HG03571 (cell line): Measurements from ENCODE around the gene TGM6.

Experiments
- ATAC-seq: cut with Tn5 transposase; IDR thresholded peaks from one replicate; pipeline ENCODE4 v1.9.1; 2021; ENCODE audit not compliant: unreplicated experiment

TGM6 gene

GRCh38 chr20:2363587-2363986 lies 17.1 kb upstream of the TGM6 start:
- ATAC-seq, result no peak

DNA sequence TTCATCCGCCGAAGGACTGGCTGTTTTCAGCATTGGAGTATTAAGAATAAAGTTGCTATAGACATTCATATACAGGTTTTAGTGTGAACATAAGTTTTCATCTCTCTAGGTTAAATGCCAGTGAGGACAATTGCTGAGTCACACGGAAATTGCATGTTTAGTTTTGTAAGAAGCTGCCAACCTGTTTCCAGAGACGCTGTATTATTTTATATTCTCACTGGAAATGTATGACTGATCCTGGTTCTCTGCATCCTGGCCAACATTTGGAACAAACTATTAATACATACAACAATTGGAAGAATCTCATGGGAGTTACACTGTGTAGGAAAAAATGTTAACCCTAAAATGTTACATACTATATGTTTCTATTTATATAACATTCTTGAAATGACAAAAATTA lies 16.7 kb upstream of the TGM6 start:
- no peak for ATAC-seq

GRCh38 chr20:2365091-2365490 lies 15.6 kb upstream of the TGM6 start:
- no peak for ATAC-seq

GRCh38 chr20:2365666-2366065 lies 15.0 kb upstream of the TGM6 start:
- ATAC-seq, result no peak

GRCh38 chr20:2368621-2369020 lies 12.1 kb upstream of the TGM6 start:
- no peak for ATAC-seq

- no peak for ATAC-seq
These were observed 7.6 kb upstream of the TGM6 start for GRCh38 chr20:2373098-2373497.

DNA sequence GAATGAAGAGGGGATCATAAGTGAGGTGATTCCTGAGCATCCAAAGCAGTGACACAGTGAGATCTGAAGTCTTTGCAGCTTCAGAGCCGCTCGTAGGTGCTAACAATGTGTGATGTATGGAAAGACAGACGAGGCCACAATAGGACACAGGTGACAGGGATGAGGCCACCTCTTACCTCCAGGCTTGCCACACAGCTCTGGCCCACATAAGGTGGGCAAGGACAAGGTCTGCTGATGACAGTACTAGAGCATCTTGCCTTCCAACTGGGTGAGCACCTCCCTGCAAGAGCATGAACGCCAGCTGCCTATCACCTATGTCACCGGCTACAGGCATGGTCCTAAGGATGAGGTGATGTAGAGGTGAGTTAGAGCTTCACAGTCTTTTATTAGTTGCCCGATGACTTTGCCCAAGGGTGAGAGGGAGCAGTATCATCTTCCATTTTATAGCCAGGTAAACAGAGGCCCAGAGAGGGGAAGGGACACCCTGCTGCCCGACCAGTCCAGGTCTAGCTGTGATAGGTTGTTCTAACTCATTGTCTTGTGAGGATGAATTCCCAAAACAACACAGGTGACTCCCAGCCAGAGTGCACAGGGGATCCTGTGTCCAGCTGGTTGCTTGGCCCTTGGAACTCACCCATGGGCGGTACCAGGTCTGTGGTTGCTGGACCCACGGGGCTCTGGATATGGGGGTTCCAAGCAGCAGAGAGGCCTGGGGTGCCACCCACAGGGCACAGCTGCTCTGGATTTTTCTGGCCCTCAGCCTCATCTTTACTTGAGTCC lies 6.2 kb upstream of the TGM6 start:
- no peak for ATAC-seq

DNA sequence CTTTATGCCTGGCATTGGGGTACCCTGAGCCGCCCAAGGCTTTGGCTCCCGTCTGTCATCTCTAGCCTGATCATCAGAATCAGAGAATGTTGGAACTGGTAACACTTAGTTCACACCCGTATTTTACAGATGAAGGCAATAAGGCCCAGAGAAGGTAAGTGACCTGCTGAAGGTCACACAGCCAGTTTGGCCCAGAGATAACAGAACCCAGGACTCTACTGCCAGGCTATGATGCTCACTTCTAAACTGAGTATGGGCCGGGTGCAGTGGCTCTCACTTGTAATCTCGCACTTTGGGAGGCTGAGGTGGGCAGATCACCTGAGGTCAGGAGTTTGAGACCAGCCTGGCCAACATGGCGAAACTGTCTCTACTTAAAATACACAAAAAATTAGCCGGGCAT lies 1.8 kb upstream of the TGM6 start:
- no peak for ATAC-seq

DNA sequence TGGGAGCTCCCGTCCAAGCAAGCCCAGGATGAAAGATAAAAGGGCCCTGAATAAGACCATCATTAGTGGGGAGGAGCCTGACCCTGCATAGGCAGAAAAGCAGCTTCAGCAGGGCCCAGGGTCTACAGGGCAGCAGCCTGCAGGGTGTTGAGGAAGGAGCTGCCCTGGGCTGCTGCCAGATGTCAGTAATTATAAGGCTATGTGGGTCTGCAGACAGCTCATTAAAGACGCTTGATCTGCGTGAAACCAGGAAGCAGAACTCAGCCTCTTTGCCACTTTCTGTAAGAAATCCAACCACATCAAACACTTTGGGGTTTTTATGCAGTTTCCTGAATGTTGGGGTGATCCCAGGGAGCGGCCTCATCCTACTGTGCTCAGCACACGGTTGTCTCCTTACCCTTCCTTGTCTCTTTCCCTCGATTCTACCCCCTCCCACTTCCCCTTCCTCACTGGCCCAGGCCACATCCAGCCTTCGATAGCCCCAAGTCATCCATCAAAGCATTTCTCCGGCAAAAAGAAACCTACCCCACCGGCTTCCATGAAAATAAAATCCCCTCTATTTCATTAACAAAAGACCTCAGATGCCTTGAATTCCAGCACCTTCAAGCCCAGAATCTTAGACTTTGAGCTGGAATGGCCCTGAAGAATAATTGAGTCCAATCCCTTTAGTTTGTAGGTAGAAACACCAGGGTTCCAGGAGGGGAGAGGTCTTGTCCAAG lies 1.0 kb upstream of the TGM6 start:
- no peak for ATAC-seq

DNA sequence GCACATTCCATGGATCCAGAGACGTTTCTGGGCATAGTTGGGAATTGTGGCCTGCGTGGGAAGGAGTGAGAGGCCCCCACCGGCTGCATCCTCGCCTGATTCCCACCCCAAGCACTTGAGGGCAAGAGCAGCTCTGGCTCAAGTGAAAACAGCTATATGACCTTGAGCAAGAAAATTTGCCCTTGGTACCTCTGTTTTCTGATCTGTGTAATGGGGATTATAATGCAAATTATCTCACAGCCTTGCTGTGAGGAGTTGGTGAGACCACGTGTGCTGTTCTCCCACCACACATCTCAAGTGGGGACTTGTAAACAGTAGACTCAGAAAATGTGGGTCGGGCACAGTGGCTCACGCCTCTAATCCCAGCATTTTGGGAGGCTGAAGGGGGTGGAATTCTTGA lies 602 bp downstream of the TGM6 start:
- no peak for ATAC-seq

- no peak for ATAC-seq
These were observed 2.1 kb downstream of the TGM6 start for GRCh38 chr20:2382833-2383232.

DNA sequence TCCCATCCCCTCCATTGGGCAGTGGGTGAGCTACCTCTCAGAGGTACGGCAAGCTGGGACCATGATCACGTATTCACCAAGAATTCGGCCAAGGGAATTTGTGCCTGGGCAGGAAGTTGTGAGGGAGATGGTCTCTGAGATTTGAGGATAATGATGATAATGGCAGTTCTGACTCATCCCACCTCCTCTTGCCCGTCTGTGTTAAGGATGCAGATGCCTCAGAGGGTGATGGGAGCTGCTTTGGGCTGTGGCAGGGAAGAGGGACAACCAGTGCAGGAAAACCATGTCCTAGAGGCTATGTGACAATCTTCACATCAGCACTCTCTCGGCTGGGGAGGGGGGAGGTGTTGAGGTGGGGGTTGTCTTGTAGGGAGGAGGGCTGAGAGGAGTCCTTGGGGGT lies 4.3 kb downstream of the TGM6 start:
- ATAC-seq, result no peak

GRCh38 chr20:2385496-2385895 lies 4.8 kb downstream of the TGM6 start:
- no peak for ATAC-seq

- no peak for ATAC-seq
These were observed 5.9 kb downstream of the TGM6 start for GRCh38 chr20:2386516-2387179.

DNA sequence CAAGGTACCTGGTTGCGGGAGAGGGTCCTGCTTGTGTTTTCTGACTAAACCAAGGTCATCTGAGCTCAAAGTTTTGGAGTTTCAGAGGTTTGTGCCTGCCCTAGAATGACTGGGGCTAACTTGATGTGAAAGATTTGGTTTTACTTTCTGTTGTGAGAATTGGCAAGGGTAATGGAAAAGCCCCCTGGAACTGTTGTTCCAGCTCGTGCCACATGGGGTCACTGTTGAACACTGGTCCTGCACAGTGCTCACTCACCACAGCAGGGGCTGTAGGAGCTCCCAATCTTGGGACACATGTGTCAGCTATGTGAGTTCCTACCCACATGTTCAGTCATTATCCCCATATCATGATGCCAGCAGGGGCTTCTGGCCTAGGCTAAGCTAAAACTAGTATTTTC lies 6.5 kb downstream of the TGM6 start:
- no peak for ATAC-seq

DNA sequence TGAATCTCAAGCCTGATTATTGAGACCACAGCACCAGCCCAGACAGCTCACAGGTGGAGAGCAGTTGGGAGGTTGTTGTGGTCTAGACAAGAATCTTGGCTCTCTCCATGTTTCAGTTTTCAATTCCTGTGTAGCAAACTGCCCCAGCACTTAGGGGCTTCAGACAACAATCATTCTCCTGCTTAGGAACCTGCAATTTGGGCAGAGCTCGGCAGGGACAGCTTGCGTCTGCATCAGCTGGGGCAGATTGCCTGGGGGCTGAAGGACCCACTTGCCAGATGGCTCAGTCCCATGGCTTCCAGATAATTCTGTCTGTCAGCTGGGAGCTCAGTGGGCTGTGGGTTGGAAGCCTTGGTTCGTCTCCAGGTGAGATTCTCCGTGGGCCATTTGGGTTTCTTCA lies 6.9 kb downstream of the TGM6 start:
- ATAC-seq, result no peak

DNA sequence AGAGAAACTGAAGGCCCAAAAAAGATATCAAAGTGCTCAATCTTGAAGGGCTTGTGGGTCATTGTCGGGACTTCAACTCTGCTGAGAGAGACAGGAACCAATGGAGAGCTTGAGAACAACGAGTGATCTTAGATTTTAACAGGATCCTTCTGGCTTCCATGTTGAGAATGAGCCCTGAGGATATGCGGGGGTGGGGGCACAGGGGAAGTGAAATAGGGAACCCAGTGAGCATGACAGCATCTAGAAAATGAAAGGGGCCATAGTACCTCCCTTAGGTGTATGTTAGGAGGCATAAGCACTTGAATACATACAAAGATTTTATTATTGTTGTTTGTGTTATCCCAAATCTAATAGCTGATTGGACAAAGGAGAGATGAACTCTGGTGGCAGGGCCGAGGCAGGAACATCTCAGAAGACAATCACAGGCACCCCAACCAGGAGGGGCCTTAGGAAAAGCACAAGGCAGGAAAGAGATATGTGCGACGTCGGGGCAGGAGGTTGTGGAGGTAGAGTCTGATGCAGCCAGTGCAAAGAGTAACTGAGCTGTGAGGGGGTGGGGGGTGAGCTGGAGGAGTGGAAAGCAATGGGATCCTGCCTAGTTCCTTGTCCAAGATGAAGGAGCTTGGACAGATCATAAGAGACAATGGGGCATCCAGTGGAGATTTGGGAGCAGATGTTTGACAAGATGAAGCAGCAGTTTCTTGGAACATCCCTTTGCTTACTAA lies 10.4 kb downstream of the TGM6 start:
- ATAC-seq, result no peak

DNA sequence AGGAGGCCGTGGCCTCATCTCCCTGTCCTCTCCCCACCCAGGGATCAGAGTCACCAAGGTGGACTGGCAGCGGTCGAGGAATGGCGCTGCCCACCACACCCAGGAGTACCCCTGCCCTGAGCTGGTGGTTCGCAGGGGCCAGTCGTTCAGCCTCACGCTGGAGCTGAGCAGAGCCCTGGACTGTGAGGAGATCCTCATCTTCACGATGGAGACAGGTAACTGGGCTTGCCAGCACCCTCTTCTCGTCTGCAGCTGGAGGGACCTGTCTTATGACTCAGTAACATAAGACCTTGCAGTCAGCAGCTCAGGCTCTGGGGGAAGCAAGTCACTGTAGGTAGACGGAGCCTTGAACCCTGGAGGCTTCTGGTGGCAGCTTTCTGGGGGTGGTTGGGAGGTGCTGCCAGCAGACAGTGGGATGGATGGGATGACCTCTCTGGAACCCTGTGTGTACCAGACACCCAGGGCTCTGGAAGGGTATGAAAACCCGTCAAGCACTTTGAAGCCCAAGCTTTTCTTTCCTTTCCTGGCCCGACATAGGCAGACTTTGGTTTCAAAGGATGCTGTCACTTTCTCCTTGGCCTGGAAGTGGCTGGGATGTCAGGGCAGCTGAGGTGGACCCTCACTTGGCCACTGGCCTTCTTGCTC lies 13.8 kb downstream of the TGM6 start:
- ATAC-seq, result no peak

DNA sequence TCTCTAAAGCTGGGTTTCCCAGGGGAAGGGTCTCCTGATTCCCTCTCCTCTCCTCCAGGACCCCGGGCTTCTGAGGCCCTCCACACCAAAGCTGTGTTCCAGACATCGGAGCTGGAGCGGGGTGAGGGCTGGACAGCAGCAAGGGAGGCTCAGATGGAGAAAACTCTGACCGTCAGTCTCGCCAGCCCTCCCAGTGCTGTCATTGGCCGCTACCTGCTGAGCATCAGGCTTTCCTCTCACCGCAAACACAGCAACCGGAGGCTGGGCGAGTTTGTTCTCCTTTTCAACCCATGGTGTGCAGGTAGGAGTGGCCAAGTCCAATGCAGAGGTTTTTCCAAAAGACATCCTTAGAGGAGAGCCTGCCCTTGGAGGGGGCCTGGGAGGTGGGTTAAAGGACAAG lies 14.4 kb downstream of the TGM6 start:
- ATAC-seq, result no peak

- no peak for ATAC-seq
These were observed 15.6 kb downstream of the TGM6 start for GRCh38 chr20:2396241-2396814.

DNA sequence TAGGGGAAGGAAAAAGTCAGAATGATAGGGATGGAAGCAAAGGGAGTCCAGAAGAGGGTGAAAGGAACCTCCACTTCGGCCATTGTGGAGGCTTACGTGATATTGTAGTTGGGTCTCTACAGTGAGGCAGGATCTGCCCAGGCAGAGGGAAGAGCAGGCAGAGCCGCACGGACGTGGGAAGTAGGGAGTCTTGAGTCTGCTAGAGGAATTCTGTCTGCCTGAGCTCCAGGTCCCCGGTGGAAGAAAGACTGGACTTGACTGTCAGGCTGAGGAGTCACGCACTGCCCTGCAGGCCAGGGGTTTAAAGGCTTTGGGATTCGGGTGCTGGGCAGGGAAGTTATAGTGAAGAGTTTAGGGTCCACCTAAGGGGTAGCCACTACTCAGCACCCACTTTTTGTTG lies 16.4 kb downstream of the TGM6 start:
- no peak for ATAC-seq
